HG03565 (cell line): Measurements from ENCODE around the gene ACP7.
"Not testable (repeated sequence)": the region's sequence is repeated elsewhere in the genome, so short reads cannot be mapped to it uniquely, and the experiment has no call there.

Source experiments
- ATAC-seq: cut with Tn5 transposase; IDR thresholded peaks from one replicate; pipeline ENCODE4 v1.9.1; 2021; ENCODE audit warnings: mild to moderate bottlenecking, moderate library complexity; ENCODE audit not compliant: unreplicated experiment

Gene ACP7

DNA sequence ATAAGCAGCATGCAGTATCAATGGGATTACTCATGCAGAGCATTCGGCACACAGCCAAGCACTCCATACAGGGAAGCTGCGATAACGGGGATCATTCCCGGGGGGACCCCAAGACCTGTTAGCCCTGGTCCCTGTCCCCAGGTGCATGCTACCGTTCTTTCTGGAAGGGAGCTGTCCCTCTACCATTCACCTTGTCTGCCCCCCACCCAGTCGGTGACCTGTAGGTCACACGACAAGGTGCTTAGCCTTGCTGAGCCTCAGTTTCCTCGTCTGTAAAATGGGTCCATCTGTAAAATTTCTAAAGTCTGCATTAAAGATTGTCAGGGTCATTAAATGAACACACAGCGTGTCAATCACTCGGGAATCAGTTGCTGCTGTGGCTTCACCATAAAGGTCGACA is 6.8 kb upstream of the ACP7 start:
- no peak for ATAC-seq

DNA sequence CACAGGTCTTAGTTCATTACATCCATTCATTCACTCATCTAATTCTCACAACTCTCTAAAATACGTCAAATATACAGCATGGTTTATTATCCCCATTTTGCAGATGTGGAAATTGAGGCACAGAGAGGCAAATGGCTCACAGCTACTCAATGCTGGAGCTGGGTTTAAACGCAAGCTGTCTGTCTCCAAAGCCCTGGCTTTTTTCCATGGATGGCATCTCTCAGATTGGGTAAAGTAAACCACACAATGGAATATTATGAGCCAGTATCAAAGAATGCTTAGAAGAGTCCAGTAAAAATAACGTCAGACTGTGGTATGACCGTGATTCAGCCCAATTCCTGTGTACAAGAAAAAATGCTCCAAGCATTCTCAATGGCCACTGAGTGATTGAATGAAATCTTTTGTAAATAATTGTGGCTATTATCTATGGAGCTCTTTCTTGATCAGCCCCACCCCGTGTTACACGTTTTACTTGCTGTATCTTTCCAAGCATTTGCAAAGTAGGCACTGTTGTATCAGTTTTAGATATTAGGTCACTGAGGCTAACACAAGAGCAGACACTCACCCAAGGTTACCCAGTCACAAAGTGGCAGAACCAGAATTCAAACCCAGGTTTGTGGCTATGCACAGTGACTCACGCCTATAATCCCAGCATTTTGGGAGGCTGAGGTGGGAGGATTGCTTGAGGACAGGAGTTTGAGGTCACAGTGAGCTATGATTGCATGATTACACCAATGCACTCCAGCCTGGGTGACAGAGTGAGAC is 5.5 kb upstream of the ACP7 start:
- ATAC-seq: no peak

DNA sequence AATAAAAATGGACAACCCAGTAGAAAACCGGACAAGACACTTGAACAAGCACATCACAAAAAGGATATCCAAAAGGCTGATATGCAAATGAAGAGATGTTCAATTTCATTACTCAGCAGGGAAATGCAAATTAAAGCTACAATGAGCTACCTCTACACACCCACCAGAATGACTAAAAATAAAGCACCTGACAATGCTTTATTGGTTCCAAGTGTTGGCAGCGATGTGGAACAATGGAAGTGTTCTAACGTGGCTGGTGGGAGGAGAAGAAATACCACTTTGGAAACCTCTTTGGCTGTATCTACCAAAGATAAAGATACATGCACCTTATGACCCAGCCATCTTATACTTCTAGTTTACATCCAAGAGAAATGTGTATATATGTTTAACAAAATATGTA is 3.7 kb upstream of the ACP7 start:
- ATAC-seq: no peak

DNA sequence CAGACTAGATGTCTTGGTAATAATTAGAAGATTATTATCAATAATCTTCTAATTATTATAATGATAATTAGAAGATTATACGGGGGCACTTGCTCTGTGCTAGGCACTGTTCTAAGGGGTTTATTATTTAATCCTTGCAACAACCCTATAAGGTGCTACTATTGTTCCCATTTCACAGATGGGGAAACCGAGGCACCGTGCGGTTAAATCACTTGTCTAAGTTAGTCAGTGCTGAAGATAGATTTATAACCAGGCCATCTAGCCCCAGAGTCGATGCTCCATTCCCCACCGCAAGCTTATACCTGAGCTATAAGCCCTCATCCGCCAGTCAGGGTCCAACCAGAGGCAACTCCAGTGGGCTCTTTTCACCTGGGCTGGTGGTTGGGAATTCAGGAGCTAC is 2.0 kb upstream of the ACP7 start:
- no peak for ATAC-seq

DNA sequence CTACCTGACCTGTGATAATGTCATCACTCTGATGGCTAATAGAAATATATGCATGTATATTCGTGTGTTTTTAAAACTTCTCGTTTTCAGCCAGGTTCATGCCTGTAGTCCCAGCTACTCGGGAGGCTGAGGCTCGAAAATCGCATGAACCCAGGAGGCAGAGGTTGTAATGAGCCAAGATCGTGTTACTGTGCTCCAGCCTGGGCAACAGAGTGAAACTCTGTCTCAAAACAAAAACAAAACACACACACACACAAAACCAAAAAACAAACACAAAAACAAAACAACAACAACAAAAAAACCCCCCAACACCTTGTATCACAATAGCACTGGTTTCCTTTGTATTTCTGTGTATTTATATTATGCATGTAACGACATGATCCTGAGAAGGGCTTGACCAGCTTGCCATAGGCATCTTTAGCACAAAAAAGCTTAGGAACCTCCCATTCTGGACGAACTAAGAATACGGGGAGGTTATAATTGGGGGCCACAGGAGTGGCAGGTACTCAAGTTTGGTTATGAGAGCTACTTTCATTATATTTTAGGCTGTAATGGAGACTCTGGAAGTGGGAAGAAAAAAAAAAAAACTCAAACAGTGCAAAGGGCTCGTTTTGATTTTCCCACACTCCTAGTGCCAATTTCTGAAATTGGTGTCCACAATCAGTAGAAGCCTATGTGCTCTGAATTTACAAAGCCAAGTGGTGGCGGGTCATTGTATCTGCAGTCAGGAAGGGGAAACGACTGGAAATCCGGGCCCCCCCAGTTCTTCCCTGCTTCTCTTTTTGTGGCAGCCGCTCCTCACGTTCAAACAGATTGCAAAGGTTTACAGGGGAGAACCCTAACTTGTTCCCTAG is 1.2 kb upstream of the ACP7 start:
- ATAC-seq: no peak

DNA sequence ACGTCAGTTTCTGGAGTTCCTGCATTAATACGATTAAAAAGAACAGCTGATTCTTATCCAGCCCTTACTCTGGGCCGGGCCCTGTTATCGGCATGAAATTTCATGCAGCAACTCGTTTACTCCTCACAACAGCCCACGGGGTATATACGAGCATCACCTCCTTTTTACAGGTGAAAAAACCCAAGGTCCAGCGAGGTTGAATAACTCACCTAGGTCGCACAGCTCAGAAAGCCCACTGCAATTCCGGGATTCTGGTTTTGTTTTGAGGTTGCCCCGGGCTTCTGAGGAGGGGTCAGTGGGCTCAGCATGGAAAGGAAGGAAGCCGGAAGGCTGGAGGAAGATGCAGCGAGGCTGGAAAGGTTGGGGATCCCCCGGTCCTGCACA is 577 bp upstream of the ACP7 start:
- ATAC-seq: no peak

DNA sequence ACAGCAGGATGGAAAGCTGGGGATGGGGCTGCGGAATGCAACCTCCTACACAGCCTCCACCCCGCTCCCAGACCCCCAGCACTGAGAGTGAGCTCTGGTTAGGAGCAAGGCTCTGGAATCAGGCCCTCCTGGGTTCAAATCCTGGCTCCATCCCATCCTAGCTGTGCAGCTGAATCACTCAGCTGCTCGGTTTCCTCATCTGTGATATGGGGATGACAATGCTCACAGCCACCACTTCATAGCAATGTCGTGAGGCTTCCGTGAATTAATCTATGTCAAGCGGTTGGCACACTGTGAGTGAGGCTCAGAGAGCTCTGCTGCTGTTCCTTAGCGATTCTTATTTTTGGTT is 538 bp downstream of the ACP7 start:
- ATAC-seq: no peak

DNA sequence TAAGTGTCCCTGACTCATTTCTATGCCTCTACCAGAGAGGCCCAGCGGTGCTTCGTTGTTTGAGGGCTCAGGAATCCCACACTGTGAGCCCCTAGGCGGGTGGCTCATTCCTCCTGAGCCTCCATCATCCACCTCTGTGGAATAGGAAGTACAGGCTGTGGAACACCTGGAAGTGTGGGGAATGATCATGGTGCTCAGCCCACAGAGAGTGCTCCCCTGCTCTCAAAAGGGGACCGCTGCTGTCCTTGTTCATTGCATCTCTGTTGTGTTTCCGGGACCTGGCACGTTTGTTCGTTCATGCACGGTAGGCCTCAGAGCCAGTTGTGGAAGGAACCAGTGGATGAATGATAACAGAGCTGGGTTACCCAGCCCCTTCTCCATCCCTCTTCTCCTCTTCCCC is 1.2 kb downstream of the ACP7 start:
- no peak for ATAC-seq

DNA sequence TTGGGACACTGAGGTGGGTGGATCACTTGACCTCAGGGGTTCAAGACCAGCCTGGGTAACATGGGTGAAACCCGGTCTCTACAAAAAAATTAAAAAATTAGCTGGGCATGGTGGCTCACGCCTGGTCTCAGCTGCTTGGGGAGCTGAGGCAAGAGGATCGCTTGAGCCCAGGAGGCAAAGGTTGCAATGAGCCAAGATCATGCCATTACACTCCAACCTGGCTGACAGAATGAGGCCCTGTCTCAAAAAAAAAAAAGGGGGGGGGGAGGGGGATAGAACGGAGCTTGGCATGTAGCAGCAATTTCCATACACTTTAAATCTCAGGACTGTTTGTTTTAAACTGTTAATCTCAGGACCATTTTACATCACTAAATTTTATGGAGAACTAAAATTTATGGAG is 2.2 kb downstream of the ACP7 start:
- no peak for ATAC-seq

DNA sequence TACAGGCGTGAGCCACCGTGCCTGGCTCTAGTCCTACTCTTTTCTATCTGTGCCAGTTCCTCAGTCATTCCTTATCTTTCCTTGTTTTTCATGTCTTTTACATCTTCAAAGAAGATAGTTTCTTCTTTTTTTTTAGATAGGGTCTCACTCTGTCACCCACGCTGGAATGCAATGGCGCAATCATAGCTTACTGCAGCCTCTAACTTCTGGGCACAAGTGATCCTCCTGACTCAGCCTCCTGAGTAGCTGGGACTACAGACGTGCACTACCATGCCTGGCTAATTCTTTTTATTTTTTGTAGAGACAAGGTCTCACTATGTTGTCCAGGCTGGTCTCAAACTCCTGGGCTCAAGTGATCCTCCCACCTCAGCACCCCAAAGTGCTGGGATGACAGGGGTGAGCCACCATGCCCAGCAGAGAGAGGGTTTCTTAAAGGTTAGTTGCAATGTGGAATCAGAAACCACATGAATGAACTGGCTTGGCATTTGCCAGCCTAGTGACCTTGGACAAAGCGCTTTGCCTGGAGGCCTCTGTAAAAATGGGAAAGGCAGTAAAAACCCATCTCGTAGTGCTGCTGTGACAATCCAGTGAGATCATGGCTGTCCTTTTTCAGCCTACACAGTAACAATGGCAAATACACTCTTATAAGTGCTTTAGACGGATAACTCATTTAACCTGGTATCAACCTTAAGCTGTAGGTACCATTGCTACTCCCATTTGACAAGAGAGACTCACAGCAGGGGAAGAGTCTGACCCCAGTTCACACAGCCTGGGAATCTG is 3.9 kb downstream of the ACP7 start:
- no peak for ATAC-seq

DNA sequence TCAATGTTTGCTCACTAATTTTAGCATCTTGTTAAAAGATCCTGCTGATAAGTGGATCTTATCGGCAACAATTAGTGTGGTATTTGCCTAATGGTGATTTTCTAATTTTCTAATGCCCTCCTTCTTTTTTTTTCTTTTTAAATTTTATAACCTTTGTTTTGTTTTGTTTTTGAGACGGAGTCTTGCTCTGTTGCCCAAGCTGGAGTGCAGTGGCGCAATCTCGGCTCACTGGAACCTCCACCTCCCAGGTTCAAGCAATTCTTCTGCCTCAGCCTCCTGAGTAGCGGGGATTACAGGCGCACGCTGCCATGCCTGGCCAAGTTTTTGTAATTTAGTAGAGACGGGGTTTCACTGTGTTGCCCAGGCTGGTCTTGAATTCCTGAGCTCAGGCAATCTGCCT is 5.8 kb downstream of the ACP7 start:
- not testable (repeated sequence) for ATAC-seq

DNA sequence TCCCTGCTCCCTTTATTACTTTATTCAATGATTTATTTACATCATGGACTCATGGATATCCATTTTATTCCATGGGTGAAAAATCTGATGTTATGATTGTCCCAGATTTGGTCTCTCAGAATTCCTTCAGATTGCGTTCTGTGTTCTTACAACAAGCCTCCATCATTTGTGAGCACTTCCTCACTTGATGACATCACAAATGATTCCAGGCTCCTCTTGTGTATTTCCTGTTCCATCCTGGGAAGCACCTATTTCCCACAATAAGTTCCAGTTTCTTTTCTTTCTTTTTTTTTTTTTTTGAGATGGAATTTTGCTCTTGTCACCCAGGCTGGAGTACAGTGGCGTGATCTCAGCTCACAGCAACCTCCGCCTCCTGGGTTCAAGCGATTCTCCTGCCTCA is 6.7 kb downstream of the ACP7 start:
- no peak for ATAC-seq

DNA sequence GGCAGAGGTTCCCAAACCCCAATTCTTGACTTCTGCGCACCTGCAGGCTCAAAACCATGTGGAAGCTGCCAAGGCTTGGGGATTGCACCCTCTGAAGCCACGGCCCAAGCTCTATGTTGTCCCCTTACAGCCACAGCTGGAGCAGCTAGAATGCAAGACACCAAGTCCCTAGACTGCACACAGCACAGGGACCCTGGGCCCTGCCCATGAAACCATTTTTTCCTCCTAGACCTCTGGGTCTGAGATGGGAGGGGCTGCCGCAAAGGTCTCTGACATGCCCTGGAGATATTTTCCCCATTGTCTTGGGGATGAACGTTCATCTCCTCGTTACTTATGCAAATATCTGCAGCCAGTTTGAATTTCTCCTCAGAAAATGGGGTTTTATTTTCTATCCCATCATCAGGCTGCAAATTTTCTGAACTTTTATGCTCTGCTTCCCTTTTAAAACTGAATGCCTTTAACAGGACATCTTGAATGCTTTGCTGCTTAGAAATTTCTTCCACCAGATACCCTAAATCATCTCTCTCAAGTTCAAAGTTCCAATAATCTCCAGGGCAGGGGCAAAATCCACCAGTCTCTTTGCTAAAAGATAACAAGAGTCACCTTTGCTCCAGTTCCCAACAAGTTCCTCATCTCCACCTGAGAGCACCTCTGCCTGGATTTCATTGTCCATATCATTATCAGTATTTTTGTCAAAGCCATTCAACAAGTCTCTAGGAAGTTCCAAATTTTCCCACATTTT is 11.8 kb downstream of the ACP7 start:
- not testable (repeated sequence) for ATAC-seq

DNA sequence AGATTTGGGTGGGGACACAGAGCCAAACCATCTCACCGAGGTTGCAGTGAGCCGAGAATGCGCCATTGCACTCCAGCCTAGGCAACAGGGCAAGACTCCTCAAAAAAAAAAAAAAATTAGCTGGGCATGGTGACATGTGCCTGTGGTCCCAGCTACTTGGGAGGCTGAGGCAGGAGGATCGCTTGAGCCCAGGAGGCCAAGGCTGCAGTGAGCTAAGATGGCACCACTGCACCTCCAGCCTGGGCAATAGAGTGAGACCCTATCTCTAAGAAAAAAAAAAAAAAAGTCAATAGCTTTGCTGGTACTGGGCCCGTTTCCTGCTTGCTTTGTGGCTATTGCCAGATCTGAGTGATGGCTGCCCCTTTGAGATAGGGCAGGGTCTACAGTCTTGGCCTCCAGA is 13.1 kb downstream of the ACP7 start:
- ATAC-seq: no peak

DNA sequence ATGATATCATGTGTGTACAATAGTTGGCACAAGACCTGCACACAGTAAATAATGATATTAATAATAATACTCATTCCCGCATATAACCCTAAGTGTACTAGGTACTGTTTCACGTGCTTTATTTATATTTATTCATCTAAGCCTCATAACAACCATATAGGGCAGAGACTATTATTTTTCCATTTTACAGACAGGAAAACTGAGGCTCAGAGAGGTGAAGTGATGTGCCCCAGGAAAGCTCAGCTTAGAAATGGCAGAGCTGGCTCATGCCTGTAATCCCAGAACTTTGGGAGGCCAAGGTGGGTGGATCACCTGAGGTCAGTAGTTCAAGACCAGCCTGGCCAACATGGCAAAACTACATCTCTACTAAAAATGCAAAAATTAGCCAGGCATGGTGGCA is 13.6 kb downstream of the ACP7 start:
- no peak for ATAC-seq

DNA sequence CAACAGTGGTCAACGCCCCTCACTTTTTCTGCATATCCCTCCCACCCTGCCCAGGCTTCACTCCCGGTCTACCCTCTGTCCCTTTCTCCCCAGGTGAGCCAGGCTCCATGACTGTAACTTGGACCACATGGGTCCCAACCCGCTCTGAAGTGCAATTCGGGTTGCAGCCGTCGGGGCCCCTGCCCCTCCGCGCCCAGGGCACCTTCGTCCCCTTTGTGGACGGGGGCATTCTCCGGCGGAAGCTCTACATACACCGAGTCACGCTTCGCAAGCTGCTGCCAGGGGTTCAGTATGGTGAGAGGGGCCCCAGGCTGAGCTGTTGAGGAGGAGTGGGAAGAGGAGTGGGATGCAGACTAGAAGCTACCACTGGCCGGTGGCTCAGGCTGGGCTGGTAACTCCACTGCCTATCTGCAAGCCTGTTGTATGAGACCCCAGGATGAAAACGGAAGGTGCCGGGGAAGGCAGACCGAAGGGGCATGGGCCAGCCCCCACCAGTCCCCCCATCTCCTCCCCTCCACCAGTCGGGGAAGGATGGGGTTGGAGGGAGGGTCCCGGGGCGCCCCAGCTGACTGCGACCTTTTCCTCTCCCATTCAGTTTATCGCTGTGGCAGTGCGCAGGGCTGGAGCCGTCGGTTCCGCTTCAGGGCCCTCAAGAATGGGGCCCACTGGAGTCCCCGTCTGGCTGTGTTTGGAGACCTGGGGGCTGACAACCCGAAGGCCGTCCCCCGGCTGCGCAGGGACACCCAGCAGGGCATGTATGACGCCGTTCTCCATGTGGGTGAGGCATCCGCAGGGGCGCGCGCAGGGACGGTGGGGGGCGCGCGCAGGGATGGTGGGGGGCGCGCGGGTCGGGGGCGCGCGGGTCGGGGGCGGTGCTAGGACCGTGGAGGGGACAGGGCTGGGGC is 14.4 kb downstream of the ACP7 start:
- no peak for ATAC-seq

DNA sequence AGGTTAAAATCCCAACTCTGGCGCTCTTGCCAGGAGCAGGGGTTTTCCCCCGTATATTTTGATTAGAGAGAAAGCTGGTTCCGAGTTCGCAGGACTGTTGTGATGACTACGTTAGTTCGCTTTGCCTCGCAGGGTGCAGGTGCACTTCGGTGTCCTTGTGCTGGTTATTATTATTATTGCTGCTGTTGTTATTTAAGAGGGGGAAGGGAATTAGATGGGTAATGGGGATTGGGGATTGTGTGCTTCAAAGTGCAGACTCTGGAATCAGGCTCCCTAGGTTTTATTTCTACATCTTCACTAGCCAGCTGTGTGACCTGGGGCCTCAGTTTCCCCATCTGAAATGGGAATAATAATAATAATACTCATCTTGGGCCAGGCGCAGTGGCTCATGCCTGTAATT is 15.2 kb downstream of the ACP7 start:
- ATAC-seq: no peak

DNA sequence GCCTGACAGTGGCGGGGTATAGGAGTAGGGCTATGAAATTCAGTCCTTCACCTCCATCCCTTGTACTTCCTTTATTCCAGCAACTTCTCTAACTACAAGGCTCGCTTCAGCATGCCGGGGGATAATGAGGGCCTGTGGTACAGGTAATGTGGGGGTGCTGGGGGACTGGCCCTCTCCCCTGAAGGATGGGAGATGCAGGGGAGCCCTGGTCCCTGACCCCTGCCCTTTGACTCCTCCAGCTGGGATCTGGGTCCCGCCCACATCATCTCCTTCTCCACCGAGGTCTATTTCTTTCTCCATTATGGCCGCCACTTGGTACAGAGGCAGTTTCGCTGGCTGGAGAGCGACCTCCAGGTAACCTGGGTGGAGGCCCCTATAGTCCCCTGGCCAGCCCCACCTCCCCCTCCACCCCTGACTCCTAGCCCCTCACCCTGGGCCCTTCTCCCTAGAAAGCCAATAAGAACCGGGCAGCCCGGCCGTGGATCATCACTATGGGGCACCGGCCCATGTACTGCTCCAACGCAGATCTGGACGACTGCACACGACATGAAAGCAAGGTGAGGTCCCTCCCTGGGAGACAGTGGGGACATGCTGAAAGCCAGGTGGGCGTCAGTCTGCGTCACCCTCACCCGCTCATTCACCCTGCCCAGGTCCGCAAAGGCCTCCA is 16.5 kb downstream of the ACP7 start:
- ATAC-seq: no peak

DNA sequence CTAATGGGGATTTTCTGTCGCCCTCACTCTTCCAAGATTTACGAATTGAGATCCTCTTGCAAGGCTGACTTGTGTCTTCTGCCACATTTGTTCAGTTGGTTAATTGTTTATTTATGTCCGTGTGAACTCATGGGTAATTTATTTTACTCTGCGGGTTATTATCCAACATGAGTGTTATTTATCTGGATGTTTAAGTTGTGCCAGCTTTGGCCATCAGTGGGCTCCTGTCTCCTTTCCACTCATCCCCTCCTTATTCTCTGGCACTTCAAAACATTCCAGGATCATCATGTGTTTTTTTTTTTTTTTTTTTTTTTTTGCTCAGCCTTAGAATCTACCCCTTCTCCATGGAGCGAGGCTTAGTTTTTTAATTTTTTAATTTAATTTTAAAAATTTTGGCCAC is 19.0 kb downstream of the ACP7 start:
- no peak for ATAC-seq

DNA sequence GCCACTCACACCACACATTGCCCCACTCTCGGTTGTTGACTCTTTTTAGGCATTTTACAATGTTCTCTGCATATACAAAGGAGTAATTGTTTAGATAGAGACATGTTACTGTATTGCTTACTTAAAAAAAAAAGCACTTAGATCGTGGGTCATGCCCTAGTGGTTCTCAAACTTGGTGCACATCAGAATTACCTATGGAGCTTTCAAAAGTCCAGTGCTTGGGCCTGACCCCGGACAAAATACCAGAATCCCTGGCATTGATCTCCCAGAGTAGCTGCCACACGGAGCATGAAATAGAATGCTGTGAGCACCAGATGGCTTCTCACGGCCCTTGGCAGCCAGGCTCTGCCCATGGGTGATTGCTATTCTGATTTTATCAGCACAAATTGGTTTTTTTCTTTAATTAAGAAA is 20.0 kb downstream of the ACP7 start:
- no peak for ATAC-seq
